Brain microvascular endothelial cell (primary cell): ENCODE results near the gene SLC9A5.

Experiments
- DNase-seq: peaks from one replicate; pipeline ENCODE4 v3.0.0-alpha.2; 2020
- H3K27ac ChIP-seq: fragments of 250-450 bp; sonication (Bioruptor Pico); 2 replicates; pipeline ENCODE4 v1.5.1; 2020; ENCODE audit warnings: mild to moderate bottlenecking, moderate library complexity
- H3K27me3 ChIP-seq: fragments of 250-450 bp; sonication (Bioruptor Pico); replicated peaks from 2 replicates; pipeline ENCODE4 v1.5.1; 2020; ENCODE audit warnings: mild to moderate bottlenecking
- H3K36me3 ChIP-seq: fragments of 250-450 bp; sonication (Bioruptor Pico); replicated peaks from 2 replicates; pipeline ENCODE4 v1.5.1; 2020; ENCODE audit warnings: mild to moderate bottlenecking
- H3K4me3 ChIP-seq: 2 replicates; pipeline ENCODE4 v1.5.1; 2011; ENCODE audit warnings: low read depth, mild to moderate bottlenecking, control low read depth, low read length, moderate library complexity
- in situ Hi-C: cut with HindIII; loops from 2 replicates; pipeline ENCODE4 v1.10.0; 2017; ENCODE audit warnings: low sequenced_read_pairs, low pct_ligation_motif_present
- TF ChIP-seq, protein P1 (sequence below): IDR thresholded peaks from 2 replicates; pipeline ENCODE4 v1.5.1; 2011; ENCODE audit warnings: low read depth, mild to moderate bottlenecking, moderate library complexity, low read length, control low read depth, inconsistent platforms; ENCODE audit errors: missing control alignments

SLC9A5 gene

DNA sequence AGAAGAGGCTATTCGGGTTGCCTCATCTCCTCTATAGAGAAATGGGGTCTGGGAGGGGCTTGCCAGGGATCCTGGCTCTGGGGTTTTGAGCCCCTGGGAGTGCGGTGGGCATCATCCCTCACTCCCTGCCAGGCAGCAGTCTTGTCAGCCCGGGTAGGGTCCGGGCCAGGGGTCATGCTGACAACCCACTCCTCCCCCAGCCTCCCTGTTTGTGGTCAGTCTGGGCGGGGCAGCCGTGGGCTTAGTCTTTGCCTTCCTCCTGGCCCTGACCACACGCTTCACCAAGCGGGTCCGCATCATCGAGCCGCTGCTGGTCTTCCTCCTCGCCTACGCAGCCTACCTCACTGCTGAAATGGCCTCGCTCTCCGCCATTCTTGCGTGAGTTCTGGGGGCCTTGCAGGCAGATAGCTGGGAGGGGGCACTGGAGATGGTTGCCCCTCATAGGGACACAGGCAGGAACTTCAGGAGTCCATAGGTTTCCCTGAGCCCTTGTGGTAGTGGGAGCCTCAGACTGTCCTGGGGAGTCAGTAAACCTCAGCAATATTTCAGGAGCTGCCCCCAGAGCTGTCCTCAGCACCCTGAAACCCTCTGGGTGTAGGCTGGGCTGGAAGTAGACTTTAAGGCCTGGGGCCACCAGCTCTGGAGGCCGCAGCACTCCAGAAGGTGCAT, 6.9 kb downstream of the SLC9A5 start:
- Histone ChIP-seq H3K4me3 (no peak overlapping the region), H3K36me3 (no peaks in the 10 kb centered on the region), H3K27me3 (no peaks in the 10 kb centered on the region), H3K27ac (no peak overlapping the region)
- TF ChIP-seq, protein P1, sequence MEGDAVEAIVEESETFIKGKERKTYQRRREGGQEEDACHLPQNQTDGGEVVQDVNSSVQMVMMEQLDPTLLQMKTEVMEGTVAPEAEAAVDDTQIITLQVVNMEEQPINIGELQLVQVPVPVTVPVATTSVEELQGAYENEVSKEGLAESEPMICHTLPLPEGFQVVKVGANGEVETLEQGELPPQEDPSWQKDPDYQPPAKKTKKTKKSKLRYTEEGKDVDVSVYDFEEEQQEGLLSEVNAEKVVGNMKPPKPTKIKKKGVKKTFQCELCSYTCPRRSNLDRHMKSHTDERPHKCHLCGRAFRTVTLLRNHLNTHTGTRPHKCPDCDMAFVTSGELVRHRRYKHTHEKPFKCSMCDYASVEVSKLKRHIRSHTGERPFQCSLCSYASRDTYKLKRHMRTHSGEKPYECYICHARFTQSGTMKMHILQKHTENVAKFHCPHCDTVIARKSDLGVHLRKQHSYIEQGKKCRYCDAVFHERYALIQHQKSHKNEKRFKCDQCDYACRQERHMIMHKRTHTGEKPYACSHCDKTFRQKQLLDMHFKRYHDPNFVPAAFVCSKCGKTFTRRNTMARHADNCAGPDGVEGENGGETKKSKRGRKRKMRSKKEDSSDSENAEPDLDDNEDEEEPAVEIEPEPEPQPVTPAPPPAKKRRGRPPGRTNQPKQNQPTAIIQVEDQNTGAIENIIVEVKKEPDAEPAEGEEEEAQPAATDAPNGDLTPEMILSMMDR, result no peak
- in situ Hi-C loops, result no loop called here
- no peak for DNase-seq

DNA sequence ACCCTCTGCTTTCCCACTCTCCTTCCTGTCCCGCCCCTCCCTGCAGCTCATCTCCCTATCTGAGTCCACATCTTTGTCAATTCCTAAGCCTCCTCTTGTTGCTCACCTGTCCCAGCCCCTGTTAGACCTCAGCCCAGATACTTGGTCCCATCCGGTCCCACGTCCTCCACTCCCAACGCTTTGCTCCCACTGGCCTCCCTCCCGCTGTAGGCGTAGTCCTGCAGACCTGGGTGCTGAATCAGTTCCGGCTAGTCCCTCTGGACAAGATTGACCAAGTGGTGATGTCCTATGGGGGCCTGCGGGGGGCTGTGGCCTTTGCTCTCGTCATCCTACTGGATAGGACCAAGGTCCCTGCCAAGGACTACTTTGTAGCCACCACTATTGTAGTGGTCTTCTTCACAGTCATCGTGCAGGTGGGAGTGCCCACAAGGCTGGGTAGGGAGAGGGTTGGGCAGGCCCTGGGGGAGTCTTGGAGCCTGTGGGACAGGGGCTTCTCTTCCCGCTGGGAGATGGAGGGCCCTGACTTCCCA, 8.0 kb downstream of the SLC9A5 start:
- H3K27me3 ChIP-seq, result no peaks in the 10 kb centered on the region

DNA sequence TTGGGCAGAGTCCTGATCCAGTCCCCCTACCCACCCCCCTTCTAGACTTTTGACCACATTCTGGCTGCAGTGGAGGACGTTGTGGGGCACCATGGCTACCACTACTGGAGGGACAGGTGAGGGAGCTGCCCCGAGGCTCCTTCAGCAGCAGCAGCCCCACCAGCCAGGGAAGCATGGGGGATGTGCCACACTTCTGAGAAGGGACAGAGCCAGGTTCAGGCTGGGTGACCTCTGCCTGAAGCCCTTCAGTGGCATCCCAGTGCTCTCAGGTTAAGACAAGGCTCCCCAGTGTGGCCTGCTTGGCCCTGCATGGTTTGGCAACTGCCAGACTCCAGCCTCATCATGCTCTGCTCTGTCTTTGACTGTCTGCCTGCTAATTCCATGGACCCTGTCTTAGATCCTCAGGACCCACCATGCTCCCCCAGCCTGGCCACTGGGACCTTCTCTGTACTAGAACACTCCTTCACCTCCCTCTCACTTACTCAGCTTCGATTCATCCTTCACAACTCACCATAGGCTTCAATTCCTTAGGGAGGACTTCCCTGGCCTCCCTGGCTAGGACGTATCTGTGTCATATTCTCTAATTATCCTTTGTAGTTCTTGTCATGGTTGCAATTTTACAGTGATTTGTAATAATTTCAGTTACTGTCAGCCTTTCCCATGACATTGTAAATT, 8.8 kb downstream of the SLC9A5 start:
- Histone ChIP-seq H3K27ac (no peak overlapping the region), H3K4me3 (no peak overlapping the region), H3K27me3 (no peaks in the 10 kb centered on the region), H3K36me3 (no peaks in the 10 kb centered on the region)
- TF ChIP-seq, protein P1, result no peak
- no peak for DNase-seq
- in situ Hi-C loops, result no loop called here

More for the DNA sequence above, 8.0 kb downstream of the SLC9A5 start:
- Histone ChIP-seq H3K4me3 (no peak overlapping the region), H3K36me3 (no peaks in the 10 kb centered on the region), H3K27ac (no peak overlapping the region)
- in situ Hi-C loops, result no loop called here
- no peak for DNase-seq
- TF ChIP-seq, protein P1, result no peak

DNA sequence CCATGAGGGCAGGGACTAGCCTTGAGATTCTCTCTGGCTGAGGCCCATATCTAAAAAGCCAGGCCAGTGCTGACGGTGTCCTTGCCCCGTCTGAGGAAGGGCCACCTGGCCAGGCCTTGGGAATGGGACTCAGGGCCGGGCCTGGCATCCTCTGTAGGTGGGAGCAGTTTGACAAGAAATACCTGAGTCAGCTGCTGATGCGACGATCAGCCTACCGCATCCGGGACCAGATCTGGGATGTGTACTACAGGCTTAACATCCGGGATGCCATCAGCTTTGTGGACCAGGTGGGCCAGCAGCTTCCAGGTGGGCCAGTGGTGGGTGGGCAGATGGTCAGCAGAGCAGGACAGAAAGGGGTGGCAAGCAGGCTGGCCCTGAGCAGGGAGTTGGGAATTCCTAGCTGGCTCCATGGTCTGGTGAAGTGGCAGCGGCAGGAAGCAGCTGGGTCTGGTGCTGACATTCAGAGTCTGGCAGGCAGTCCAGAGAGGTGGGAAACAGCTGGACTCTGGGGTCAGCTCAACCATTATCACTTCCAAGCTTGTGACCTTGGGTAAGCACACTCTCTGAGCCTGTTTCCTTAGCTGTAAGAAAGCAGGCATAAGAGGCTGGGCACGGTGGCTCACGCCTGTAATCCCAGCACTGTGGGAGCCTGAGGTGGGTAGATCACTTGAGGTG, 9.5 kb downstream of the SLC9A5 start:
- TF ChIP-seq, protein P1, result no peak
- Histone ChIP-seq H3K4me3 (no peak overlapping the region), H3K27ac (no peak overlapping the region), H3K27me3 (no peaks in the 10 kb centered on the region), H3K36me3 (no peaks in the 10 kb centered on the region)
- in situ Hi-C loops, result no loop called here
- no peak for DNase-seq

DNA sequence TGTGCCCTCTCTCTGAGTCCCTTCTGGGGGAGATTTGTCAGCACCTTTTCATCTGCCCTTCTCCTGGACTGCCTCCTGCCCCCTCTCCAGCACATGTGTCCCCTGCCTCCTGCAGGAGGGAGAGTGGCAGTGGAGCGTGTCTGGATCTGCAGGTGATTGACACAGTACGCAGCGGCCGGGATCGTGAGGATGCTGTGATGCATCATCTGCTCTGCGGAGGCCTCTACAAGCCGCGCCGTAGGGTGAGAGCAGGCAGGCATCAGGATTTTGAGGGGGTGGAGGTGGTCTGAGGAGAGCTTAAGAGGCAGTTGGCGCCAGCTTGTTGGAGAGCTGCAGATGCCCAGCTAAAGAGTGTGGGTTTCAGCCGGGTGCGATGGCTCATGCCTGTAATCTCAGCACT, 10.9 kb downstream of the SLC9A5 start:
- TF ChIP-seq, protein P1, result no peak
- DNase-seq, result no peak
- no peaks in the 10 kb centered on the region for H3K27me3 ChIP-seq
- no peak overlapping the region for H3K27ac ChIP-seq
- H3K36me3 ChIP-seq, result no peaks in the 10 kb centered on the region
- H3K4me3 ChIP-seq, result no peak overlapping the region
- in situ Hi-C loops, result no loop called here
